Measurements from ENCODE around the gene KRT72. TPM values are rescaled to one million over a fixed set of nuclear protein-coding genes. Genes with fewer than 3 reads are reported as not detected.

The KRT72 gene
- total RNA-seq, 1 experiment from 2014 or later = 0.17 TPM

DNA sequence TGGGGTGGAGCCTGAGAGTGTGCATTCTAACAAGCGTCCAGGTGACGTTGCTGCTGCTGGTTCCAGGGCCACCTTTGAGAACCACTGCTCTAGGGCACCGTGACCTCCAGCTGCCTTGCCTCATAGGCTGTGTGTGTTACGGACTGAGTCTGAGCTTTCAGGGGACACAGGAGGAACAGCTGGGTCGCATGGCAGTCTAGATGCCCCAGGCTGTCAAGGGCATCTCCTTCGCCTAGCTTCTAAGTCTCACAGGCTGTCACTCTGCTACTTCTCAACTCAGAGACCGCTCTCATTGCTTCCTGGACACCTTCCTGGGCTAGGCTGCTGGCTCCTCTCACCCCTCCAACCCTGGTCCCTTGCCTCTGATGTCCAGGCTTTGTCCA is 16.1 kb upstream of the KRT72 start:
- Histone ChIP-seq H3K27me3 (ENCODE audit: insufficient read depth, low read length) (no peaks in the 10 kb centered on the region), H3K27ac (ENCODE audit: low read depth, low read length) (no peak overlapping the region), H3K79me2 (ENCODE audit: insufficient read depth, low read length) (no peaks in the 10 kb centered on the region), H3K9ac (ENCODE audit: low read length) (no peak overlapping the region), H3K9me3 (ENCODE audit: control insufficient read depth in 1 of 2, insufficient read depth in 1 of 2, low read depth in 1 of 2, low read length in 2 of 2) (no peaks in the 10 kb centered on the region), H4K20me1 (ENCODE audit: insufficient read depth) (no peaks in the 10 kb centered on the region), H2AFZ (ENCODE audit: low read depth, low read length, poor library complexity, severe bottlenecking) (no peak overlapping the region), H3K4me2 (ENCODE audit: low read length) (no peak overlapping the region), H3K36me3 (ENCODE audit: control insufficient read depth in 1 of 2, insufficient read depth in 2 of 2, low read length in 2 of 2) (no peaks in the 10 kb centered on the region), H3K9me2 (ENCODE audit: insufficient read depth) (no peaks in the 10 kb centered on the region), H3K4me3 (replicated peaks in 1 of 2; ENCODE audit: low read depth in 1 of 2, low read length in 2 of 2) (no peak overlapping the region), H3K4me1 (ENCODE audit: control insufficient read depth in 1 of 2, insufficient read depth in 2 of 2, low read length in 2 of 2) (no peaks in the 10 kb centered on the region)
- RAD21 ChIA-PET (ENCODE audit: low non-redundant PET in 1 of 2, low total read pairs in 2 of 2, uncharacterized antibody in 2 of 2, unreplicated experiment in 2 of 2) = no interaction called here
- CTCF ChIA-PET = no interaction called here
- no TSS peak for BruUV-seq (replicated peaks)
- DNase-seq (ENCODE audit: low read depth, low spot score) (no peak), ATAC-seq (no peak)
- no peak for TF ChIP-seq JUND (IDR thresholded peaks at IDR 0.05)
- TF ChIP-seq, protein P1, sequence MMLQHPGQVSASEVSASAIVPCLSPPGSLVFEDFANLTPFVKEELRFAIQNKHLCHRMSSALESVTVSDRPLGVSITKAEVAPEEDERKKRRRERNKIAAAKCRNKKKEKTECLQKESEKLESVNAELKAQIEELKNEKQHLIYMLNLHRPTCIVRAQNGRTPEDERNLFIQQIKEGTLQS (IDR thresholded peaks at IDR 0.05) = no peak
- TF ChIP-seq EGR1 (IDR thresholded peaks at IDR 0.05; ENCODE audit: low read depth) = no peak
- TF ChIP-seq TCF7L2 (IDR thresholded peaks at IDR 0.05; ENCODE audit: borderline replicate concordance, extremely low read depth, insufficient read depth, insufficient read length) = no peak
- TF ChIP-seq, protein P2, sequence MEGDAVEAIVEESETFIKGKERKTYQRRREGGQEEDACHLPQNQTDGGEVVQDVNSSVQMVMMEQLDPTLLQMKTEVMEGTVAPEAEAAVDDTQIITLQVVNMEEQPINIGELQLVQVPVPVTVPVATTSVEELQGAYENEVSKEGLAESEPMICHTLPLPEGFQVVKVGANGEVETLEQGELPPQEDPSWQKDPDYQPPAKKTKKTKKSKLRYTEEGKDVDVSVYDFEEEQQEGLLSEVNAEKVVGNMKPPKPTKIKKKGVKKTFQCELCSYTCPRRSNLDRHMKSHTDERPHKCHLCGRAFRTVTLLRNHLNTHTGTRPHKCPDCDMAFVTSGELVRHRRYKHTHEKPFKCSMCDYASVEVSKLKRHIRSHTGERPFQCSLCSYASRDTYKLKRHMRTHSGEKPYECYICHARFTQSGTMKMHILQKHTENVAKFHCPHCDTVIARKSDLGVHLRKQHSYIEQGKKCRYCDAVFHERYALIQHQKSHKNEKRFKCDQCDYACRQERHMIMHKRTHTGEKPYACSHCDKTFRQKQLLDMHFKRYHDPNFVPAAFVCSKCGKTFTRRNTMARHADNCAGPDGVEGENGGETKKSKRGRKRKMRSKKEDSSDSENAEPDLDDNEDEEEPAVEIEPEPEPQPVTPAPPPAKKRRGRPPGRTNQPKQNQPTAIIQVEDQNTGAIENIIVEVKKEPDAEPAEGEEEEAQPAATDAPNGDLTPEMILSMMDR (IDR thresholded peaks at IDR 0.05 in 2 of 3, conservative IDR thresholded peaks at IDR 0.05 in 1 of 3; ENCODE audit: borderline replicate concordance in 1 of 3, insufficient read depth in 1 of 3, low read depth in 2 of 3, low read length in 2 of 3) = no peak
- TF ChIP-seq POLR2AphosphoS5 (IDR thresholded peaks at IDR 0.05; ENCODE audit: low read depth, low read length) = no peak
- TF ChIP-seq ZFX (IDR thresholded peaks at IDR 0.05) = no peak
- no peak for TF ChIP-seq ELF1 (IDR thresholded peaks at IDR 0.05; ENCODE audit: borderline replicate concordance, low read depth)
- POLR2A ChIA-PET = no interaction called here
- intact Hi-C loops (cut with micrococcal nuclease) = no loop called here

All from HCT116 (cell line).